GM19025 (cell line): ENCODE data around the gene ASPSCR1.
A peak's percentile ranks its signal among the peaks of the same experiment; 100 is the strongest.

Source experiments
- ATAC-seq: cut with Tn5 transposase; IDR thresholded peaks from one replicate; pipeline ENCODE4 v1.9.1; 2021; ENCODE audit warnings: mild to moderate bottlenecking, low read depth, moderate library complexity; ENCODE audit not compliant: unreplicated experiment

The ASPSCR1 gene

GRCh38 chr17:82021107-82021899 lies 43.9 kb downstream of the ASPSCR1 start:
- no peak for ATAC-seq

- ATAC-seq: no peak
Observed at GRCh38 chr17:82021900-82022309, 44.5 kb downstream of the ASPSCR1 start.

DNA sequence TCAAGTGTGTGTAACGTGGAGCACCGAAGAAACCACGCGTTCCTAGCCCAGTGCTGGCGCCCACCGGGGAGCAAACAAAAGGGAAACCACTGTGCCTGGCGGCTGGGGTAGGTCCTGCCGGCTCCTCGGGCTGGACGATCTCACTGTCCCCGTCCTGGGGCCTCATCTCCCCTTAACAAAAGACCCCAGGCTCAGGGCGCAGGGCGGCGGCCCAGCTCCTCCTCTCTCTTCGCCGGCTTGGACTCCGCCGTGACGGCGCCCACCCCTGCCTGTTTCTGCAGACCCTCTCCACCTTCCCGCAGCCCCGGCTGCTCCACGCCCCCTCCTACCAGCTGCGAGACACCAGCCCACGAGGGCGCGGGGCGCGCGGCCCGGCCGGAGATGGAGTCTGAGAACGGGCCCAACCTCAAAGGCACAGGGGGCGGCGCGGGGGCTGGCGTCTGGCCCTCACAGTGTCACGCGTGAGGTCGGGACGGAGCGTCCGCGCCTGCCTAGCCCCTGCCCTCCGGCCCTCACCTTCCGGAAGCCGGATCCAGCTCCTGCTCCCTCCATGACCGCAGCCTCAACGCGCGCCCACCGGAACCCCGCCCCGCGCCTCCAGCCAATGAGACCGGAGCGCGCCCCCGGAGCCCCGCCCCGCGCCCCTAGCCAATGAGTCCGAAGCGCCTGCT lies 45.0 kb downstream of the ASPSCR1 start, which contains the start of gene CENPX:
TSS of gene CENPX (minus strand) at position 569 of the 671 bp plus-strand sequence. CDS start at position 552, 17 bp downstream.
- no peak for ATAC-seq

- peak; percentile 89 for ATAC-seq
Observed at GRCh38 chr17:82022981-82023446, 45.6 kb downstream of the ASPSCR1 start, which contains the start of gene LRRC45. LRRC45 (plus strand) TSS chr17:82023305; CDS start chr17:82023644, 339 bp downstream.

- peak; percentile 6 for ATAC-seq
Observed at GRCh38 chr17:82023447-82024241, 46.2 kb downstream of the ASPSCR1 start.

DNA sequence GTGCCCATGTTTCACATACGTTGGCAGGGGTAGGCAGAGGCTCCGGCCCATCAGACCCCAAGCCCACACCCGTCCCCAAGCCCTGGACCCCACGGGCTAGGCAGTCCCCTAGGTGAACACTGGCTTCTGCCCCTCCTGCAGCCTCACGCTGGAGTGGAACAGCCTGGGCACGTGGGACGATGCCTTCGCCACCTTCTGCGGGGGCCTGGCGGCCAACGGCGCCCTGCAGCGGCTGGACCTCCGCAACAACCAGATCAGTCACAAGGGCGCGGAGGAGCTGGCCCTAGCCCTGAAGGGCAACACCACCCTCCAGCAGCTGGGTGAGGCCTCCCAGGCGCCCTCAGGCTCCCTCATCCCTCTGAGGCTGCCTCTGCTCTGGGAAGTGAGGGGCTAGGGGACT lies 47.4 kb downstream of the ASPSCR1 start:
- no peak for ATAC-seq

DNA sequence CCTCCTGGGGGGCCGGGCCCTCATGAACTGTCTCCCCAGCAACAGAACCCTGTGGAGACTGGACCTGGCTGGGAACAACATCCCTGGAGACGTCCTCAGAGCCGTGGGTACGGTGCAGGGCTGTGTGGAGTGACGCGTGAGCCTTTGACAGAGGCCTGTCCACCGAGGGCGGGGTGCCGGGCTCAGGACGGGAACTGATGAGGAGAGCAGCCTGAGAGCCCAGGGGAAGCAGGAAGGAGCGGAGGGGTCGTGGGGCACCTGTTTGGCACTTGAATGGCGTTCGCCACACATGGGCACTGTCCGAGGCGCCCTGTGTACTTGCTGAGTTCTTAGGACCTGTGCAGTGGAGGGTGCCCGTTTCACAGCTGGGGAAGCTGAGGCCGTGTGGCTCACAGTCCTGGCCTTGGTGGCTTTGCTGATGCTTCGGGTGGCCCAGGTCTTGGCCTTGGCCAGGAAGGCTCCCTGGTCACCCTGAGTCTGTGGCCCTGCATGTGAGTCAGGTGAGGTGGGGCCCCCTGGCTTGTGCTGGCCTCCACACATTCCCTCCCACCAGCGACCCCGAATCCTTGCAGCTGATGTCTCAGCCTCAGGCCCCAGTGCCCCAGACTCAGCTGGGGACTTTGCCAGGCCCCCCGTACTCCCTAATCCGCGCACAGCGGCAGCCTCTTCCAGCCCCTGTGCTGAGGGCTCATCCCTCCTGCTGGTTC lies 48.1 kb downstream of the ASPSCR1 start:
- ATAC-seq: no peak

- ATAC-seq: no peak
Observed at GRCh38 chr17:82028246-82028645, 50.8 kb downstream of the ASPSCR1 start.

DNA sequence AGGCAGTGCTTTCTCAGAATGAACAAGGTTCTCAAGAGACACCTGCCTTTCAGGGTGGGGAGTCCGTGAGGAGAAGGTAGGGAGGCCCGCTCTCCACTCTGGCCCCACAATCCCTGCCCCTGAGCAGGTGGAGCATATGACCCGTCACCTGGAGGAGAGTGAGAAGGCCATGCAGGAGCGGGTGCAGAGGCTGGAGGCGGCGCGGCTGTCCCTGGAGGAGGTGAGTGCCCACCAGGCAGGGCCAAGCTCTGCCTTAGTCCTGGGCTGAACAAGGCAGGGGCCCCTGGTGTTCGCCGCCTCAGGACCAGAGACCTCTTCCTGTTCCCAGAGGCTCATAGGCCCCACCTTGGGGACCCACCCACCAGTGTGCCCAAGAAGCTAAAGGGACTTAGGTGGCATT lies 51.5 kb downstream of the ASPSCR1 start:
- no peak for ATAC-seq

GRCh38 chr17:82029391-82029790 lies 52.0 kb downstream of the ASPSCR1 start:
- no peak for ATAC-seq

- no peak for ATAC-seq
Observed at GRCh38 chr17:82029990-82030469, 52.6 kb downstream of the ASPSCR1 start.

DNA sequence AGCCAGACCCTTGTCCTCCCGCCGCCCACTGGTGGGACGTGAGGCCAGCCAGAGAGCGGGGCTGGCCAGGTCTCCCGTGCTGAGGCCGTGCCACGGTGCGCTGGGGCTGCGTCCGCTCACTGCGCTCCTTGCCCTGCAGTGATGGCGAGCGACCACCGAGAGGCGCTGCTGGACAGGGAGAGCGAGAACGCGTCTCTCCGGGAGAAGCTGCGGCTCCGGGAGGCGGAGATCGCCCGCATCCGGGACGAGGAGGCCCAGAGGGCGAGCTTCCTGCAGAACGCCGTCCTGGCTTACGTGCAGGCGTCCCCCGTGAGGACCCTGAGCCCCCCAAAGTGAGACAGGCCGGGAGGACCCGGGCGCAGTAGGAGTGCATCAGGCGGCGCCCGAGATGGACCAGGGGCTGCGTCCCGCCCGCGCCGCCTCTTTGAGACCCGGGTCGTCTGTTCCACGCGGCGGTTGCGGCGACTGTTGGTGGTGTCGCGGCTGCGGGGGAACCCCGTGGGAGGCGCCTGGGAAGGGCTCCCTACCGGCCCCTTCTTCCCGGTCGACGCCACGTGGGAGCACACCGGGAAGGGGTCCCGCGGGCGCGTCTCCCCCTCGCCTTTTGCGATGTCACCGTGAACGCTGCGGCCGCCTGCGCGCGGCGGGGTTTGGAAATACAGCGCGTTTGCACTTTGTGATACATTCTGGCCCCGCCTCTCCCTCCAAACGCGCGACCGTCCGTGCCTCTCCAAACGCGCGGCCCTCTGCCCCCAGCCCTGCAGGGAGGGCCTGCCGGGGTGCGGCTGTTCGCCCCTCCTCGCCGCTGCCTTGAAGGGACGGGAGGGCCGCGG lies 53.3 kb downstream of the ASPSCR1 start:
- no peak for ATAC-seq

DNA sequence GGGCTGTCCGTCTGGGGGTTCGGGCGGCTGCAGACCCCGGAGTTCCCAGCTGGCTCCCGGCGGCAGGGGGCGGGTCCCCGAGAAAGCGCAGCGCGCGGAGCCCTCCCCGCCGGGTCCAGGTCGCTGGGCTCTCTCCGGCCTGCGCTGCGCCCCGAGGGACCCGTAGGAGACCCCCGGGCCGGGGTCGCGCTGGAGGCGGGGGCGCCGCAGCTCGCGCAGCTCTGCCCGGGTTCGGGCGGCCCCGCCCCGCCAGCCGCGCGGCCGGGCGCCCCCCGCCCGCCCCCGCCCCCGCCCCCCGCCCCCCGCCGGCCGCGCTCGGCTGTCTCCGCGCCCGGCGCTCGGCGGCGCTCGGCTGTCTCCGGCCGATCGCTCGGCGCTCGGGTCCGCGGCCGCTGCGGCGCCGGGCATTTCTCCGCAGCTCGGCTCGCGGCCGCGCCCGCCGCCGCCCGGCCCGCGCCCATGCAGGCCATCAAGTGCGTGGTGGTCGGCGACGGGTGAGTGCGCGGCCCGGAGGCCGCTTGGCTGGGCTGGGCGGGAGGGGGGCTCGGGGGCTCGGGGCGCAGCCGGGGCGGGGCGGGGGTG lies 54.0 kb downstream of the ASPSCR1 start, which contains the start of gene RAC3:
TSS of gene RAC3 (plus strand) at position 376 of the 582 bp plus-strand sequence. CDS start at position 460, 84 bp downstream.
- no peak for ATAC-seq

GRCh38 chr17:82031885-82032627 lies 54.6 kb downstream of the ASPSCR1 start:
- ATAC-seq: no peak

DNA sequence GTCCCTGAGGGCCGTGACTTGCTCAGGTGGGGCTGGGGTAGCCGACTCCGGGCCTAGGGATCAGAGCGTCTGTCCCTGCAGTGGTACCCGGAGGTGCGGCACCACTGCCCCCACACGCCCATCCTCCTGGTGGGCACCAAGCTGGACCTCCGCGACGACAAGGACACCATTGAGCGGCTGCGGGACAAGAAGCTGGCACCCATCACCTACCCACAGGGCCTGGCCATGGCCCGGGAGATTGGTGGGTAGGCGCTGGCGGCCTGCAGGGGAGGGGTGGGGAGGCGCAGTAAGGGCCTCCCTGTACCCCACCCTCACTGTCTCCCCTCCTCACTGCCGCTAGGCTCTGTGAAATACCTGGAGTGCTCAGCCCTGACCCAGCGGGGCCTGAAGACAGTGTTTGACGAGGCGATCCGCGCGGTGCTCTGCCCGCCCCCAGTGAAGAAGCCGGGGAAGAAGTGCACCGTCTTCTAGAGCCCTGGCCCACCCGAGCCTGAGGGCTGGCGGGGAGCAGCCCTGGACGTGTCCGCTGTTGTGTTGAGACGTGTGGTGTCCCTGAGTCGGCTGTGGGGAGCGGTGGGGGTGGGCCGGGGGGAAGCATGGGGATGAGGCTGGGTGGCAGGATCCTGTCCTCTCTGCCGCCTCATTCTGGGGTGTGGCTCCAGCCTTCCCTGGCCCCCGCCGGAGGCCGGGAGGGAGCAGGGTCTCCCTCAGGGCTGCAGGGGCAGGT lies 56.1 kb downstream of the ASPSCR1 start:
- no peak for ATAC-seq

- no peak for ATAC-seq
Observed at GRCh38 chr17:82034371-82035011, 57.1 kb downstream of the ASPSCR1 start.

DNA sequence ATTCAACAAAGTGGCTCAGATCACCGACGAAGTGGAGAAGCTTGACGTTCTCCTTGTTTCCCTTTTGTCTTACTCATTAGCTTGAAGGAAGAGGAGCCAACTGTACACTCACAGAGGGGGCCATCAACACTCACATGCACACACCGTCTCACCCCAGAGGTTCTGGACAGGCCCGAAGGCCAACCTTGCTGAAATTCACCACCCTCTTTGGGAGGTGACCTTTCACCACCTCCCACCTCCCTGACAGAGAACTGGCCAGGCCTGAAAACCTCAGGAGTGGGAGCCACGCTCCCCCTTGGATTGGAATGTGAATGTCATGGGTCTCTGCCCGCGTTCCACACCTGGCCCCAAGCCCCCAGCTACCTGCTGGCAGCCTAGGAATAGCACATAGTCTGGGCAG lies 58.1 kb downstream of the ASPSCR1 start:
- no peak for ATAC-seq
